HAP-1 (cell line): ENCODE measurements around the gene TRIM62.

Source experiments
- DNase-seq, 2 experiments: peaks; one replicate each; pipeline ENCODE4 v3.0.0-alpha.2; 2016 to 2020; ENCODE audit warnings: low spot score in 2 of 2
- H3K27me3 ChIP-seq: fragments of 250-450 bp; sonication (Bioruptor Pico); 2 replicates; pipeline ENCODE4 v1.5.1; 2020; ENCODE audit warnings: low read depth, mild to moderate bottlenecking, moderate library complexity
- H3K36me3 ChIP-seq: fragments of 250-450 bp; sonication (Bioruptor Pico); replicated peaks from 2 replicates; pipeline ENCODE4 v1.5.1; 2020; ENCODE audit warnings: mild to moderate bottlenecking
- H3K4me1 ChIP-seq: fragments of 250-450 bp; sonication (Bioruptor Pico); 2 replicates; pipeline ENCODE4 v1.5.1; 2020; ENCODE audit warnings: mild to moderate bottlenecking
- H3K4me3 ChIP-seq: fragments of 250-450 bp; sonication (Bioruptor Pico); 2 replicates; pipeline ENCODE4 v1.5.1; 2020; ENCODE audit warnings: mild to moderate bottlenecking, moderate library complexity
- H3K9me3 ChIP-seq: fragments of 250-450 bp; sonication (Bioruptor Pico); 2 replicates; pipeline ENCODE4 v1.5.1; 2020; ENCODE audit warnings: mild to moderate bottlenecking, moderate library complexity
- in situ Hi-C: fragments of 300-500 bp; cut with MboI; formaldehyde crosslinking; loops from 3 replicates; pipeline ENCODE4 v1.14.3; 2020; ENCODE audit warnings: low sequenced_read_pairs, inconsistent platforms, mixed read lengths

Gene TRIM62

DNA sequence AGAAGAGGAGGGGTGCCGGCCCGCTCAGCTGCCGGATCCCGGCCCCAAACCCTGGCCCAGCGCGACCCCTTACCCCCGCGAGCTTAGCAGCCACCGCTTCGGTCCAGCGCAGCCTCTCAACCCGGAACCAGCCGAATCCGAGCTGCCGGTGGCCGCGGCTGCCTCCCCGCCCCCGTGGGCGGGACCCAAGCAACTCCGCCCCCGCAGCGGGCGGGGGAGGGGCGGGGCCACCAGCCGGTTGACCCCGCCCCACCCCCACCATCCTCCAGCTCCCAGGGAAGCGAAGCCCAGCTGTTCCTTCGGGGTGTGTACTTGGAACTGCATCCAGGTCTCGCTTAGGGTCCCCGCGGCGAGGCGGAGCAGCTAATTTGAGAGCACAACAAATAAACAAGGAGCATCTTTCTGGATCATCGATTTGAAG lies at the start of gene TRIM62:
TRIM62 (minus strand) TSS at position 123 of the 421 bp plus-strand sequence. CDS start 611 bp downstream, outside the sequence.
- no peaks in the 10 kb centered on the region for H3K27me3 ChIP-seq
- peak within 1 kb of the TSS; percentile 60 for H3K4me3 ChIP-seq
- peak; percentile 69 to 88 for DNase-seq
- no peaks in the 10 kb centered on the region for H3K9me3 ChIP-seq
- H3K36me3 ChIP-seq, result no peaks in the 10 kb centered on the region
- peaks cover 23% of the 10 kb centered on the region for H3K4me1 ChIP-seq
- in situ Hi-C loops, result no loop called here

DNA sequence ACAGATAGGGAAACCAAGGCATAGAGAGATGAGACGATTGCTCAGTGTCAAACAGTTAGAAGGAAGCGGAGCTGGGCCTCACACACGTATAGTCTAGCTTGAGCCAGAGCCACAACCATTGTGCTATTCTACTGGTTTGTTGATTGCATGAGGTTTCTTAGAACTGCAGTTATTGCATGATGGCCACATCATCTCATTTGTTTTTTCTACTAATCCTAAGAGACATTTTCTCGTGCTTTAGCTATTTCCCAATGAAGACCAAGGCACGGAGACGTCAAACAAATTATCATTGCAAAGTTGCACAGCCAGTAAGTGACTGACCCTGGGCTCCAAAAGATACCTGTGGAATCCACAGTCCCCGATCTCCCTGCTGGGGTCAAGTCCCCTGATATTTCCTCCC lies 49.3 kb upstream of the TRIM62 start:
- Histone ChIP-seq H3K4me1 (no peaks in the 10 kb centered on the region), H3K36me3 (no peaks in the 10 kb centered on the region), H3K27me3 (no peaks in the 10 kb centered on the region), H3K9me3 (no peaks in the 10 kb centered on the region), H3K4me3 (no peak overlapping the region)
- no peak for DNase-seq
- in situ Hi-C loops, result no loop called here

DNA sequence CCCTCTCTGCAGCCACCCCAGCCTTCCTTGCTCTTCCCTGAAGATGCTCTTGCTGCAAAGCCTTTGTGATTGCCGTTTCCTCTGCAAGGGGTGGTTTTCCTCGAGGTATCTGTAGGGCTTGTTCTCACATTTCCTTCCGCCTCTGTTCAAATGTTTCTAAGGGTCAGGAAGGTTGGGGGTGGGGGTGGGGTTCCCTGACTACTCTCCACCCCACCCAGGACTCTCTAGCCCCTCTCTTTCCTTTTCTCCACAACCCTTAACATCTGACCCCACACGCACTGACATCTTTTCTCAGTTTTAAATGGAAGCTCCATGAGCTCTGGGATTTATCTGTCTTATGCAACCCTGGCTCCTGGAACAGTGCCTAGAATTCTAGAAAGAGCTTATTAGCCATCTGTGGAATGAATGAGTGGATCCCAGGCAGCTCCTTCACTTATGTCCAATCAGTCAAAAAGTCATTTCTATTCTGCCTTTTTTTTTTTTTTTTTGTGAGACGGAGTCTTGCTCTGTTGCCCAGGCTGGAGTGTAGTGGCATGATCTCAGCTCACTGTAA lies 47.2 kb upstream of the TRIM62 start:
- DNase-seq, result no peak
- Histone ChIP-seq H3K4me3 (no peak overlapping the region), H3K27me3 (no peaks in the 10 kb centered on the region), H3K4me1 (no peaks in the 10 kb centered on the region), H3K36me3 (no peaks in the 10 kb centered on the region), H3K9me3 (no peaks in the 10 kb centered on the region)
- in situ Hi-C loops, result no loop called here

DNA sequence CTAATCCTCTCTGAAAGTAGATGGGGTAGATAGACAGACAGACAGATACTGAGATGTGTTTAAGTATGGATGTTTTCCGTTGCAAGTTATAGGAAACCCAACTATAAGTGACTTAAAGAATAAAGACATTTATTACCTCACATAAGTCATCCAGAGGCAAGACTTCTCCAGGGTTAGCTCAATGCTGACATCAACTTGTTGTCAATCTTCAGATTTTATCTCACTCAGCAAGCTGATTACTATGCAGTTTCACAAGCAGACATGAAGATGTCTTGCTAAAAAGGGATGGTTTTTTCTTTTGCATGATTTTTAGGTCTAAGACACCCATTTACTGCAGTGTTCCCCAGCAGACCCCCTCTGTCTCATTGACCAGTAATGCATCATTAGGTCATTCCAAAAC lies 43.7 kb upstream of the TRIM62 start:
- Histone ChIP-seq H3K4me1 (no peaks in the 10 kb centered on the region), H3K4me3 (no peak overlapping the region), H3K27me3 (no peaks in the 10 kb centered on the region), H3K9me3 (no peaks in the 10 kb centered on the region), H3K36me3 (no peaks in the 10 kb centered on the region)
- DNase-seq, result no peak
- in situ Hi-C loops, result no loop called here

DNA sequence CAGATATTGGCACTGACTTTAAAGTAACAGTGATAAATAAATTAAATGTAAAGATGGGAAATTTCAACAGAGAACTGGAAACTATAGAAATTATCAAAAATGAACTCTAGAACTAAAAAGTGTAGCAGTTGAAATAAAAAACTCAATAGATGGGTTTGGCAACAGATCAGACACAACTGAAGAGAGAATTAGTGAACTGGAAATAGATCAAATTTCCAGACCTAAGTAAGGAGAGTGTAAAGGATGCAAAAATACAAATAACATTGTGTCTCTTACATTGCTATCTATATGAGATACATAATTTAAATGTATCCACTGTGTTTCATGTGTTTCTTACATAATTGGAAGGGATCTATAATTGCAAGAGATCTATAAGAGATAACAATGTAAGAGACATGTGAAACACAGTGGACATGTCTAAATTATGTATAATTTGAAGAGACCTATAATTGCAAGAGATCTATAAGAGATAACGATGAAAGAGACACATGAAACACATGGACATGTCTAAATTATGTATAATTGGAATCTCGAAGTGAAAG lies 42.4 kb upstream of the TRIM62 start:
- no peaks in the 10 kb centered on the region for H3K4me1 ChIP-seq
- H3K9me3 ChIP-seq, result no peaks in the 10 kb centered on the region
- H3K4me3 ChIP-seq, result no peak overlapping the region
- no peak for DNase-seq
- in situ Hi-C loops, result no loop called here
- H3K36me3 ChIP-seq, result no peaks in the 10 kb centered on the region
- H3K27me3 ChIP-seq, result no peaks in the 10 kb centered on the region

DNA sequence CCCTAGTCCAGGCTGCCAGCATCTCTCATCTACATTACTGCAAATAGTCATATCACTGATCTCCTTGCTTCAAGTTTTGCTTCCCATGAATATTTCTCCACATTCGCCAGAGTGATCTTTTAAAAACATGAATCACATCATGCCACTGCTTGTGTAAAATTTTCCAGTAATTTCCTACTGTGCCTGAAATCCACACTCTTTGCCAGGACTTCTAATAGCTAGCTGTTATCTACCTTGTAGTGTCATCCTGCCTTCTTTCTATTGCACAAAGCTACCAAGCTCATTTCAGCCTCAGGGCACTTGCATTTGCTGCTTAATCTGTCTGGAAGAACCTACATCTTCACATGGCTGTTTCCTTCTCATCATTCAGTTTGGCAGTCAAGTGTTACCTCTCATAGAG lies 40.5 kb upstream of the TRIM62 start:
- in situ Hi-C loops, result no loop called here
- Histone ChIP-seq H3K4me3 (no peak overlapping the region), H3K4me1 (no peaks in the 10 kb centered on the region), H3K9me3 (no peaks in the 10 kb centered on the region), H3K36me3 (no peaks in the 10 kb centered on the region), H3K27me3 (no peaks in the 10 kb centered on the region)
- DNase-seq, result no peak

DNA sequence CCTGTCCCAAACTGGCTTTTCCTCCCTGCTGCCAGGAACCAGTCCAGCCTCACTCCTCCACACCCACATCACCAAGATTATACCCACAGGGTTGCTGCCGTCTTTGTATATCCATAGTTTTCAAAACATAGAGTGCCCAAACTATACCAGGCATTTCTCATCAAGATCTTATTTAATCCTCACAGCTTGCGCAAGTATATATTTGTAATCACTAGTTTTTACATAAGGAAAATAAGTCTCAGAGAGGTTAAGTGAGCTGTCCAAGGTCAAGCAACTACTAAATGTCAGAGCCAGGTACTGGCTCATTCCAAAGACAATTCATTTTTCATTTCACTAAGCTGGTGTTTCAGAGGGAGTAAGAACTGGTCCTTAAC lies 39.5 kb upstream of the TRIM62 start:
- H3K9me3 ChIP-seq, result no peaks in the 10 kb centered on the region
- DNase-seq, result no peak
- no peaks in the 10 kb centered on the region for H3K4me1 ChIP-seq
- in situ Hi-C loops, result no loop called here
- no peaks in the 10 kb centered on the region for H3K36me3 ChIP-seq
- H3K27me3 ChIP-seq, result no peaks in the 10 kb centered on the region
- no peak overlapping the region for H3K4me3 ChIP-seq

DNA sequence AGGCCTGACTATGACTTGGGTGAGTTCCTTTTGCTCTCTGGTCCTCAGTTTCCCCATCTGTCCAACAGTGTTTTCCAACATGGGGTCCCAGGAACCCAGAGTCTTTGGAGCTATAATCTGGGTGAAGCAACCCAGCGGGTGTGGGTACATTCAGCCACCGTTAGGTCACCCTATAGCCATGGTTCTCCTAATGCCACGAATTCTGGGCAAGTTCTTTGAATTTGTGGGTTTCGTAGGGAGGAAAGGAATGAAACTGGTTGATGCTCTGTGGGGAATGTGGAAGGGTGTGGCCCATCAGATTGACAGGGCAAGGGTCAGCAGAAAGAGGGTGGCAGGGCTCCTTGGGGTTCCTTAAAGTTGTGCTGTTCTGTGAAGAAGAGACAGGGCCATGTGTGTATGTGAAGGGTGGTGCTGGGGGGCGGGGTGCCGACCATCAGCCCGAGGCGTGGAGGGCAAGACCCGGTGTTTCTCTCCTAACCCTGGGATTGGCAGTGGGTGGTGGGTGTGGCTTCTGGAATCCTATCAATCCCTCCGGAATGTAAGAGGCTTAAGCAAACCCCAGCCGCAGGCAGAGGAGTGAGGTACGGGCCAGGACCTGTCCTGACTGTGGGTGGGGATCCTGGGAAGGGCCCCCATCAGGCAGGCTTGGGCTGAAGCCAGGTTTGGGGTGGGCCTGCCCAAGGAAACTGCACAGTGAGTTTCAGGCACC lies 39.0 kb upstream of the TRIM62 start:
- DNase-seq, result peak in 1 of 2 experiments; percentile 32
- in situ Hi-C loops, result no loop called here
- H3K9me3 ChIP-seq, result no peaks in the 10 kb centered on the region
- H3K4me1 ChIP-seq, result no peaks in the 10 kb centered on the region
- H3K27me3 ChIP-seq, result no peaks in the 10 kb centered on the region
- no peaks in the 10 kb centered on the region for H3K36me3 ChIP-seq
- H3K4me3 ChIP-seq, result no peak overlapping the region

DNA sequence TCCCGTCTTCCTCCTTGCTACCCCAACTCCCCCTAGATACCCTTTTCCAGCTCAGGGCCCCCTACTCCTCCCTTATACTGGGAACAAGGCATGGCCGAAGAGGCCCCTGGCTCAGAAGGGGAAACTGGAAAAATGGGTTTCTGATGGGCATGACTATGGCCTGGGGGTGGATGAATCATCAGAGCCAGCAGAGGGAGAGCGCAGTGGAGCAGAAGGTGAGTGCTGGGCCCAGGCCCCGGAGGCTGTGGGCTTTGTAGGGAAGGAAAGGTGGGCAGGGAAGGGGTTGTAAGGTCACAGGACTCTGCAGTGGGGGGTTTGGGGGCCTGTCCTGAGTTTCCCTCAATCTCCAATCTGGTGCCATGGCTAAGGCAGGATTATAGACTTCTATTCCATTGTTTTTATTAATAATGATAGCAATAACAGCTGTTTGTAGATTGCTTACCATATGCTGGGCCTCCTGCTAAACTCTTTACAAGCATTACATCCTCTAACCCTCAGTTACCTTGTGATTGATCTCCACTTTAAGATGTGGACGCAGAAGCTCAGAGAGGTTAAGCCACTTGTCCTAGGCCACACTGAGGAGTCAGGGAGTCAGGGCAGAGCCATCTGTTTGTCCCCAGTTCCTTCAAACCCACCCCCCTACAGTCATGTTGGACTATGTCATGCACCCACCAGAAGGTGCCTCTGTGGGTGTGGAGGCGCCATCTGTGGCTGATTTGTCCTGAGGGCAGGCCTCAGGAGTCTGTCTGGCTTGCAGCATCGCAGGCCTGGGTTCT lies 38.2 kb upstream of the TRIM62 start:
- 0 out of 2 replicates have a peak, but pooled peaks cover 2% of the 10 kb centered on the region for H3K27me3 ChIP-seq
- H3K9me3 ChIP-seq, result no peaks in the 10 kb centered on the region
- H3K4me1 ChIP-seq, result no peaks in the 10 kb centered on the region
- no peaks in the 10 kb centered on the region for H3K36me3 ChIP-seq
- in situ Hi-C loops, result no loop called here
- H3K4me3 ChIP-seq, result no peak overlapping the region
- no peak for DNase-seq

DNA sequence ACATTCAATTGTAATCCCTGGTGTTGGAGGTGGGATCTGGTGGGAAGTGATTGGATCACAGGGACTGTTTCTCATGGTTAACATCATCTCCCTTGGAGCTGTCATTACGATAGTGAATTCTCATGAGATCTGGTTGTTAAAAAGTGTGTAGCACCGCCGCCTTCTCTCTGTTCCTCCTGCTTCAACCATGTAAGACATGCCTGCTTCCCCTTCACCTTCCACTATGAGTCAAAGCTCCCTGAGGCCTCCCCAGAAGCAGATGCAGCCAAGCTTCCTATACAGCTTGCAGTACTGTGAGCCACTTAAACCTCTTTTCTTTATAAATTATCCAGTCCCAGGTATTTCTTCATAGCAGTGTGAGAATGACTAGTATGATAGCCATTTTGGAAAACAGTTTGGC lies 30.1 kb upstream of the TRIM62 start:
- Histone ChIP-seq H3K36me3 (no peaks in the 10 kb centered on the region), H3K27me3 (0 out of 2 replicates have a peak, but pooled peaks cover 9% of the 10 kb centered on the region), H3K9me3 (no peaks in the 10 kb centered on the region), H3K4me3 (no peak overlapping the region), H3K4me1 (no peaks in the 10 kb centered on the region)
- in situ Hi-C loops, result no loop called here
- DNase-seq, result no peak

DNA sequence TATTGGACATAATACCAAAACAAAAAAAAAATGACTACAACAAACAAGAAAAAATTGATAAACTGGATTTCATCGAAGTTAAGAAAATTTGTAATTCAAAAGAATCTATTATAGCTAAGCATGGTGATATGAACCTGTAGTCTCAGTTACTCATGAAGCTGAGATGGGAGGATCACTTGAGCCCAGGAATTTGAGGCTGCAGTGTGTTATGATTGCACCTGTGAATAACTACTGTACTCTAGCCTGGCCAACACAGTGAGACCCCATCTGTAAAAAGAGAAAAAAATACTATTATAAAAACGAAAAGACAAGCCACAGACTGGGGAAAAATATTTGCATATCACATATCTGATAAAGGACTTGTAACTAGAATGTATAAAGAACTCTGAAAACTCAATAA lies 24.5 kb upstream of the TRIM62 start:
- Histone ChIP-seq H3K4me1 (no peaks in the 10 kb centered on the region), H3K4me3 (no peak overlapping the region), H3K9me3 (no peaks in the 10 kb centered on the region), H3K27me3 (0 out of 2 replicates have a peak, but pooled peaks cover 9% of the 10 kb centered on the region), H3K36me3 (no peaks in the 10 kb centered on the region)
- in situ Hi-C loops, result no loop called here
- DNase-seq, result no peak

DNA sequence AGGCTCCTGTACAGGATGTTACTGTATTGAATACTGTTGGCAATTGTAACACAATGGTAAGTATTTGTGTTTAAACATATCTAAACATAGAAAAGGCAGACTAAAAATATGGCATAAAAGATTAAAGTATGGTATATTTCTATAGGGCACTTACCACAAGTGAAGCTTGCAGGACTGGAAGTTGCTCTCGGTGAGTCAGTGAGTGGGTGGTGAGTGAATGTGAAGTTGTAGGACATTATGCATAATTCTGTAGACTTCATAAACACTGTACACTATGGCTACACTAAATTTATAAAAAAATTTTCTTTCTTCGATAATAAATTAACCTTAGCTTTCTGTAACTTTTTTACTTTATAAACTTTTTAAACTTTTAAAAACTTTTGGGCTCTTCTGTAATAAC lies 13.7 kb upstream of the TRIM62 start:
- Histone ChIP-seq H3K4me1 (no peaks in the 10 kb centered on the region), H3K4me3 (no peak overlapping the region), H3K27me3 (peaks cover 36% of the 10 kb centered on the region), H3K9me3 (no peaks in the 10 kb centered on the region), H3K36me3 (no peaks in the 10 kb centered on the region)
- DNase-seq, result no peak
- in situ Hi-C loops, result loop anchor here (5.0 kb wide), 1 partner anchor 52 kb away; no protein-coding TSS in a partner anchor

DNA sequence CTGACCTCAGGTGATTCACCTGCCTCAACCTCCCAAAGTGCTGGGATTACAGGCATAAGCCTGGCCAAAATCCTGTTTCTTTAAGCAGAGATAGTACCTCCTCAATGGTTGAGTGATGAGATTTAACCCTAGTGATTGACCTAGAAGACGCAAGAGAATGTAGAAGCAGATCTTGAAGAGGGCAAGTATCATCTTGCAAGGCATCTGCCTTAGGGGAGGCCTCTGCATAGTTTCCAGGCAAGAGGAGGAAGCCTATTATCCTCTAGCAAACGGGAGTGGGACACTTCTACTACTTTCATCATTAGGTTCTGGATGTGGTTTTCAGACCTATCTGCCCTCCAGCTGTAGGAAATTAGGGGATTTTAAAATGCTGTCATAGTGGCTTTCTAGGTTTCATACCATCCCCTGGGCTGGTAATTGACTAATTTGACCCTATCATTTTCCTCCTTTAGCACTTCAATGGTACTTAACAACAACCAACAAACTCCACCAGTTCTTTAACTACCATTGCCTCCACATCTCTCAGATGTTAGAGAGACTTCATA lies 10.0 kb upstream of the TRIM62 start:
- in situ Hi-C loops, result no loop called here
- Histone ChIP-seq H3K27me3 (peaks cover 36% of the 10 kb centered on the region), H3K4me1 (no peaks in the 10 kb centered on the region), H3K36me3 (no peaks in the 10 kb centered on the region), H3K9me3 (no peaks in the 10 kb centered on the region), H3K4me3 (no peak overlapping the region)
- no peak for DNase-seq

DNA sequence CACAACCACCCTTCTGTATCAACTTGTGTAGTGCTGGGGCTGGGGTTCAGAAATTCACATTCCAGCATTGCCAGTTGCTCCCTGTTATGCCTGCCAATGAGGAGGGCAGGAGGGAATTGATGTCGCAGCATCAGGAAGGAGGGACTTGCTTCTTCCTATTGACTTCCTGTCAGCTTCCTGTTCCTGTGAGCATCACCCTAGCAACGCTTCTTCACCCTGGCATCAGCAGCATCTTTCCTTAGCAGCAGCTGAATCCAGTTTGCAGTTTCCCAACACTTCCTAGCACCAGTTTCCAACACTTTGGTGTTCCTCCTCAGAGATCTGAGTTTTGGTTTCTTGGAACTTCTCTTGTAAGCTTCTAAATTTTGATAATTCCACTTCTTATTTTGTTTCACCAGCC lies 8.9 kb upstream of the TRIM62 start:
- DNase-seq, result no peak
- H3K36me3 ChIP-seq, result no peaks in the 10 kb centered on the region
- peaks cover 7% of the 10 kb centered on the region for H3K4me1 ChIP-seq
- peaks cover 28% of the 10 kb centered on the region for H3K27me3 ChIP-seq
- no peaks in the 10 kb centered on the region for H3K9me3 ChIP-seq
- H3K4me3 ChIP-seq, result no peak overlapping the region
- in situ Hi-C loops, result no loop called here
